Liver (tissue), 9 donors: Measurements from ENCODE around the gene ARHGEF4. TPM values are rescaled to one million over a fixed set of nuclear protein-coding genes. Genes with fewer than 3 reads are reported as not detected.
A peak's percentile ranks its signal among the peaks of the same experiment; 100 is the strongest.

Experiments used
- DNase-seq: peaks from one replicate; pipeline ENCODE4 v3.0.0-alpha.2; 2017; ENCODE audit warnings: low spot score
- H3K27ac ChIP-seq, 2 donors: one replicate each; pipeline ENCODE4 v1.7.0; 2013; ENCODE audit warnings: inconsistent platforms in 2 of 2, low read length in 2 of 2, control low read depth in 1 of 2, low read depth in 1 of 2, mild to moderate bottlenecking in 1 of 2
- H3K27me3 ChIP-seq, 4 donors: one replicate each; pipeline versions ENCODE4 v1.6.1 to v1.7.0; 2013; ENCODE audit warnings: low read length in 3 of 4, inconsistent platforms in 1 of 4, mild to moderate bottlenecking in 1 of 4, moderate library complexity in 1 of 4; ENCODE audit not compliant: control insufficient read depth in 4 of 4, insufficient read depth in 4 of 4
- H3K36me3 ChIP-seq, 4 donors: one replicate each; pipeline versions ENCODE4 v1.6.1 to v1.7.0; 2013; ENCODE audit warnings: low read length in 3 of 4, mild to moderate bottlenecking in 3 of 4, low read depth in 1 of 4, moderate library complexity in 1 of 4; ENCODE audit not compliant: control insufficient read depth in 4 of 4, insufficient read depth in 3 of 4
- H3K4me1 ChIP-seq, 4 donors: one replicate each; pipeline versions ENCODE4 v1.6.1 to v1.7.0; 2013; ENCODE audit warnings: low read length in 3 of 4, mild to moderate bottlenecking in 3 of 4, moderate library complexity in 1 of 4; ENCODE audit not compliant: control insufficient read depth in 4 of 4, insufficient read depth in 4 of 4
- H3K4me3 ChIP-seq, 3 donors: one replicate each; pipeline versions ENCODE4 v1.6.1 to v1.7.0; 2013; ENCODE audit warnings: low read length in 3 of 3, control low read depth in 1 of 3, low read depth in 1 of 3, mild to moderate bottlenecking in 1 of 3
- H3K9ac ChIP-seq, 2 donors: one replicate each; pipeline ENCODE4 v1.7.0; 2013; ENCODE audit warnings: low read length in 2 of 2, mild to moderate bottlenecking in 2 of 2, moderate library complexity in 2 of 2, control low read depth in 1 of 2, low read depth in 1 of 2
- H3K9me3 ChIP-seq, 4 donors: one replicate each; pipeline versions ENCODE4 v1.6.1 to v1.7.0; 2013; ENCODE audit warnings: low read length in 3 of 4; ENCODE audit not compliant: control insufficient read depth in 4 of 4
- CTCF ChIP-seq: fragments of 150-350 bp; IDR thresholded peaks from 2 replicates; pipeline ENCODE4 v1.5.1; 2017; ENCODE audit warnings: improper control_type of control experiment, low read depth, low read length; ENCODE audit not compliant: missing input control
- FOXA1 ChIP-seq: IDR thresholded peaks from 2 replicates; pipeline ENCODE4 v1.6.1; 2016; ENCODE audit warnings: antibody characterized with exemption
- FOXA2 ChIP-seq: IDR thresholded peaks from 2 replicates; pipeline ENCODE4 v1.6.1; 2016; ENCODE audit warnings: antibody characterized with exemption
- GABPA ChIP-seq, 2 donors: IDR thresholded peaks in 1 of 2; conservative IDR thresholded peaks in 1 of 2; 2 replicates each; pipeline ENCODE4 v1.6.1; 2016; ENCODE audit warnings: antibody characterized with exemption in 2 of 2, mild to moderate bottlenecking in 1 of 2, moderate library complexity in 1 of 2
- HNF4A ChIP-seq, 2 donors: conservative IDR thresholded peaks; 2 replicates each; pipeline ENCODE4 v1.6.1; 2016; ENCODE audit warnings: antibody characterized with exemption in 2 of 2, mild to moderate bottlenecking in 2 of 2
- JUND ChIP-seq, 2 donors: IDR thresholded peaks; 2 replicates each; pipeline ENCODE4 v1.6.1; 2016; ENCODE audit warnings: antibody characterized with exemption in 2 of 2
- MAX ChIP-seq: IDR thresholded peaks from 2 replicates; pipeline ENCODE4 v1.6.1; 2016; ENCODE audit warnings: antibody characterized with exemption
- NR2F2 ChIP-seq: IDR thresholded peaks from 2 replicates; pipeline ENCODE4 v1.6.1; 2016; ENCODE audit warnings: antibody characterized with exemption
- RAD21 ChIP-seq, 2 donors: IDR thresholded peaks; 2 replicates each; pipeline ENCODE4 v1.6.1; 2016; ENCODE audit warnings: antibody characterized with exemption in 2 of 2, mild to moderate bottlenecking in 2 of 2
- REST ChIP-seq: IDR thresholded peaks from 2 replicates; pipeline ENCODE4 v1.6.1; 2016; ENCODE audit warnings: antibody characterized with exemption, mild to moderate bottlenecking
- RXRA ChIP-seq, 2 donors: IDR thresholded peaks; 2 replicates each; pipeline ENCODE4 v1.6.1; 2017 to 2018; ENCODE audit warnings: antibody characterized with exemption in 2 of 2, mild to moderate bottlenecking in 1 of 2
- SP1 ChIP-seq: IDR thresholded peaks from 2 replicates; pipeline ENCODE4 v1.6.1; 2018; ENCODE audit warnings: antibody characterized with exemption, mild to moderate bottlenecking
- TAF1 ChIP-seq: conservative IDR thresholded peaks from 2 replicates; pipeline ENCODE4 v1.6.1; 2016; ENCODE audit warnings: antibody characterized with exemption, mild to moderate bottlenecking
- YY1 ChIP-seq: IDR thresholded peaks from 2 replicates; pipeline ENCODE4 v1.6.1; 2016; ENCODE audit warnings: antibody characterized with exemption, mild to moderate bottlenecking
- ZBTB33 ChIP-seq: IDR thresholded peaks from 2 replicates; pipeline ENCODE4 v1.6.1; 2016; ENCODE audit warnings: antibody characterized with exemption
- WGBS: extraction: QIAGEN DNeasy Blood & Tissue Kit; methylation state at CpG from one replicate; pipeline ENCODE4 v1.1.7; 2013; 5-methylcytosine and 5-hydroxymethylcytosine counted together
- polyA plus RNA-seq, 2 donors: library from polyadenylated mRNA; stranded (reverse) in 1 of 2; unstranded in 1 of 2; fragments of 200-250 nt in 1 of 2; fragments of >200 nt in 1 of 2; fragmentation: Nextera tagmentation in 1 of 2; extraction: Ambion mirVana in 1 of 2; gene quantifications; one replicate each; pipeline versions ENCODE4 v1.2.1 to v1.2.3, GENCODE V29; 2013 to 2015
- total RNA-seq, 2 donors: library from RNA; depleted of rRNA; stranded (reverse); fragments of >200 nt; gene quantifications; one replicate each; pipeline ENCODE4 v1.2.3, GENCODE V29; 2014
- donor health status: healthy.
- donor health status: healthy.
- donor health status: healthy.
- donor health status: healthy.
- donor health status: healthy.

ARHGEF4 gene
- total and polyA plus RNA-seq, 4 donors = 0.08 TPM; not detected in 2

GRCh38 chr2:131077182-131077846 lies 240.6 kb downstream of the ARHGEF4 start:
- no peak overlapping the region for H3K4me3 ChIP-seq
- no peak for TF ChIP-seq REST
- TF ChIP-seq RAD21 (IDR thresholded peaks at IDR 0.05) = peak in 1 of 2 donors; percentile 16
- no peak for TF ChIP-seq CTCF
- no peak for TF ChIP-seq TAF1
- TF ChIP-seq MAX = no peak
- no peak for TF ChIP-seq NR2F2
- TF ChIP-seq JUND (IDR thresholded peaks at IDR 0.05) = no peak
- TF ChIP-seq SP1 = no peak
- no peak for TF ChIP-seq ZBTB33
- no peak for TF ChIP-seq YY1
- TF ChIP-seq RXRA (IDR thresholded peaks at IDR 0.05) = peak in 1 of 2 donors; percentile 48
- peak; percentile 29 for TF ChIP-seq FOXA2
- TF ChIP-seq GABPA (IDR thresholded peaks at IDR 0.05 in 1 of 2, conservative IDR thresholded peaks at IDR 0.05 in 1 of 2) = no peak
- peak; percentile 25 for TF ChIP-seq FOXA1
- peaks cover 13 to 41% (median 34%) of the 10 kb centered on the region in 4 donors for H3K4me1 ChIP-seq
- no peaks in the 10 kb centered on the region for H3K9me3 ChIP-seq
- peak overlapping the region in 1 of 2 donors; percentile 33 for H3K9ac ChIP-seq
- H3K27ac ChIP-seq = peak overlapping the region; percentile 64 to 74
- DNase-seq = no peak
- H3K27me3 ChIP-seq = no peaks in the 10 kb centered on the region
- H3K36me3 ChIP-seq = peaks cover 9 to 25% (median 18%) of the 10 kb centered on the region in 4 donors
- 39% methylated on average over 11 of the region's 11 CpGs for WGBS

GRCh38 chr2:131077966-131078365 lies 241.3 kb downstream of the ARHGEF4 start:
- Histone ChIP-seq H3K36me3 (peaks cover 9 to 22% (median 18%) of the 10 kb centered on the region in 4 donors), H3K9ac (no peak overlapping the region), H3K9me3 (no peaks in the 10 kb centered on the region), H3K27me3 (no peaks in the 10 kb centered on the region), H3K4me3 (no peak overlapping the region), H3K27ac (peak overlapping the region; percentile 64 to 74), H3K4me1 (peaks cover 13 to 46% (median 35%) of the 10 kb centered on the region in 4 donors)
- no peak for DNase-seq
- no peak for TF ChIP-seq YY1
- no peak for TF ChIP-seq NR2F2
- no peak for TF ChIP-seq FOXA1
- TF ChIP-seq SP1 = no peak
- TF ChIP-seq MAX = no peak
- TF ChIP-seq HNF4A (conservative IDR thresholded peaks at IDR 0.05) = no peak
- WGBS = 86% methylated on average over 3 of the region's 3 CpGs
